HUDEP-2 (cell line): ENCODE results near the gene CNTNAP5.

Experiments used
- DNase-seq, 76 experiments: peaks; one replicate each; lab custom pipeline; 2025; ENCODE audit not compliant: unreplicated experiment in 76 of 76; lab: John Stamatoyannopoulos, UW

CNTNAP5 gene

DNA sequence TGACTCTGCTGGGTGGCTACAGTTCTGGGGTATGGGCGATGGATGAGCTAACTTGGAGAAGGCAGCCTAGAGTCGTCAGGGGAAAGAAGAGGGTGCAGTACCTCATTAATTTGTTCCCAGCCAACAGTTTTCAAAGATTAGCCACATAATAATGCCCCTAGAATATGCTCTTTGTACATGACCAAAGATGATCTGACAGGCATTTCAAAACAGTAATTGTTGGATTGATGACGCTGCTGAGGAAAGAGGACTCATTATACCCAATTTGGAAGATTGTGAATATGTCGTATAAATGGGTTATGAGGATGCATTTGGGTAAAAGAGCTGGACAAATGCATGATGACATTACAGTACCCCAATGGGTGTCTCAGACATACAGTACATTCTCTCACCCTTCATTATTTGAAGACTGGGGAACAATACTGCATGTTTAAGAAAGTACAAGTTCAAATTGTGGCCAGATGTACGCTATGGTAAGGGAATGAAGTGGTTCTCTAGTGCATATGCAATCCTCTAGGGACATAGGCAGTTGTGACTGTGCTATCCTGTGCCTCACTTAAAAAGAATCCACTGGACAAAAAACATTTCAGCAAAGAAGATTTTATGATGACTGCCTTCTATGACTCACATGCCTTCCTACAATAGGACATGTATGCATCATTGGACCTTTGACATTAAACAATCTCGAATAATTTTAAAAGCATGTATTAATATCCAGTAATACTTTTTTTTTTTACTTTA, 233.2 kb downstream of the CNTNAP5 start:
- no peak for DNase-seq

DNA sequence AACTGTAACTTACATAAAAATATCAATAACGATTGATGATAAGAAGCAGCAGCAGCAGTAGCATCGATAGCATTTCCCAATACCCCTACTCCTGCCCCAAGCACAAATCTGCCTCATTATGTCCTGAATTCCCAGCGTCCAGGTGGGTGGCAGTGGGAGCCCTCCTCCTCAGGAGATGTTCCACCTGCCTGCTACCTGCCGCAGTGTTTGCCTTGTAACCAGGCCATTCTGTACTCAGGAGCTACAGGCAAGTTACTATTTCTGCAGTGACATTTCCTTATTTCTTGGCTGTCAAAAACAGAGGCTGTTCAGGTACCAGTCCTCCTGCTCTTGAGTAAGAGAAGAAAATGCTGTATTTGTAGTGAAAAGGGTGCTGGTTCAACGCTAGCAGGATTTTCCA, 236.4 kb downstream of the CNTNAP5 start:
- no peak for DNase-seq

GRCh38 chr2:124264551-124265091, 239.5 kb downstream of the CNTNAP5 start:
- DNase-seq, result no peak

- no peak for DNase-seq
Measured at GRCh38 chr2:124267794-124268193, 242.7 kb downstream of the CNTNAP5 start.

DNA sequence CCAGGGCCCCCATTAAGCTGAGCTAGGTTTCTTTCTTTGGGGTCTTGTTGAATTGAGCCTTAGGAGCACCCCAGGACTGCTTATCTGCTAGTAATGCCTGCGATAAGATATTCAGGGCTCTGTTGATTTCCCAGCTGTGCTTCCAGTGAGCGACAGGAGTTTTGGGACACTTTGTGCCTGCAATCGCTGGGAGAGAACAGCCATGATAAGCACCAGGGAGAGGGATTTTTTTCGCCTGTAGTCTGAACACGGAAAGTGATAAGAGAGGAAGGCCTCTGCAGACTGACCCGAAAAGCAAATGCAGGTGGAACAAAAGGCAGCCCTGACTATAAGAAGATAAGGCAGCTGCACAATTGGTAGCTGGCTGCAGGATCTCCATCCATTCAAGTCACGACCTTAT, 244.3 kb downstream of the CNTNAP5 start:
- DNase-seq, result no peak

- no peak for DNase-seq
Measured at GRCh38 chr2:124272261-124272841, 247.3 kb downstream of the CNTNAP5 start.

- DNase-seq, result no peak
Measured at GRCh38 chr2:124281541-124281940, 256.5 kb downstream of the CNTNAP5 start.

GRCh38 chr2:124283096-124283495, 258.0 kb downstream of the CNTNAP5 start:
- no peak for DNase-seq

- no peak for DNase-seq
Measured at GRCh38 chr2:124286089-124286783, 261.1 kb downstream of the CNTNAP5 start.

- no peak for DNase-seq
Measured at GRCh38 chr2:124289060-124289459, 264.0 kb downstream of the CNTNAP5 start.

GRCh38 chr2:124289615-124290014, 264.5 kb downstream of the CNTNAP5 start:
- no peak for DNase-seq

- no peak for DNase-seq
Measured at GRCh38 chr2:124296470-124296869, 271.4 kb downstream of the CNTNAP5 start.

- no peak for DNase-seq
Measured at GRCh38 chr2:124301915-124302314, 276.8 kb downstream of the CNTNAP5 start.

DNA sequence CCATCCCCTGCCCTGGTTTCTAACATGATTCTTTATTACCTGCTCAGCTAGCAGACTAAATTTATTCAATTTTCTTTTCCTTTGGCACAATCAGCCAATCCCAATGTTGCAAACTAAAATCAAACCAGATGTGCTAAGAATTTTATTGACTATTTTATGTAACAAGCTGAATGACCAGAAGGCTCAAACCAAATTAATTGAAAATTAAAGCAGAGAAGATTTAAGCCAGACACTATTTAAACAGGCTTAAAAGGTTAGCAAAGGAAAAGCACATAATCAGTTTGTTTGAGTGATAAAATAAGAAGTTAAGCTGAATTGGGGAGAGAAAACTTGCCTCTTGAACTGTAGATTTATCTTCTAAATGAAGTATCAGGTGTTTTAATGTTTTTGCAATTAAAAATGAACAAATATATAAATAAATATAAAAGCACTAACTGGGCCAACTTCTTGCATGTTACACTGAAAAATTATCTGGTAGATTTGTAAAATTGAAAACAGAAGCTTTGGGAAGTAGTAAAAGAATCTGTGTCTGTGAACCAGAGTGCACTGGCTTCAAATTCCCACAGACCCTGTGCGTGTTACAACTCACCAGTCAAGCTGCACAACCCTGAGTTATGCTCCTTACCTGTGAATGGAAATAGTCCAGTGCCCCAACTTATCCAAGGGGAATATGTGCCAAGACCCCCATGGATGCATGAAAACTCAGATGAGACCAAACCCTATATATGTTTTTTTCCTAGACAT, 283.4 kb downstream of the CNTNAP5 start:
- no peak for DNase-seq

GRCh38 chr2:124309563-124310138, 284.6 kb downstream of the CNTNAP5 start:
- no peak for DNase-seq

GRCh38 chr2:124310671-124311070, 285.6 kb downstream of the CNTNAP5 start:
- no peak for DNase-seq

- no peak for DNase-seq
Measured at GRCh38 chr2:124314084-124314483, 289.0 kb downstream of the CNTNAP5 start.

- DNase-seq, result no peak
Measured at GRCh38 chr2:124315221-124315880, 290.3 kb downstream of the CNTNAP5 start.

- DNase-seq, result no peak
Measured at GRCh38 chr2:124316133-124316532, 291.0 kb downstream of the CNTNAP5 start.
